H1 (cell line): ENCODE data around the gene LIN28B. TPM values are rescaled to one million over a fixed set of nuclear protein-coding genes. Genes with fewer than 3 reads are reported as not detected.

ENCODE experiments used
- CTCF ChIA-PET: fragments of 300-600 bp; sonication (Branson Sonifier 250); formaldehyde crosslinking; loops from one replicate; lab custom pipeline; 2021; ENCODE audit not compliant: partially characterized antibody; lab: Charles Lee
- POLR2A ChIA-PET: fragments of 300-600 bp; sonication (Branson Sonifier 250); formaldehyde crosslinking; loops from one replicate; lab custom pipeline; 2021; ENCODE audit warnings: inconsistent platforms; ENCODE audit not compliant: partially characterized antibody; lab: Charles Lee
- DNase-seq, 2 experiments: peaks; one replicate each; pipeline versions ENCODE4 v3.0.0 to v3.0.0-alpha.2; 2010 to 2022; ENCODE audit warnings: low spot score in 2 of 2, low read depth in 1 of 2, mixed read lengths in 1 of 2
- FAIRE-seq: peaks from 2 replicates; lab custom pipeline; 2011; peaks lifted over from hg19 to GRCh38; lab: Jason Lieb, UNC
- H2AFZ ChIP-seq: 2 replicates; pipeline ENCODE4 v1.8.1; 2012; ENCODE audit warnings: low read length, inconsistent platforms
- H2AK5ac ChIP-seq: 2 replicates; pipeline ENCODE4 v1.6.1; 2013; ENCODE audit warnings: low read depth, low read length
- H2BK120ac ChIP-seq: replicated peaks from 2 replicates; pipeline ENCODE3; 2013; ENCODE audit warnings: low read depth, low read length, inconsistent platforms
- H2BK12ac ChIP-seq: 2 replicates; pipeline ENCODE4 v1.6.1; 2013; ENCODE audit warnings: low read depth, low read length
- H2BK15ac ChIP-seq: 2 replicates; pipeline ENCODE4 v1.6.1; 2013; ENCODE audit warnings: low read length
- H2BK20ac ChIP-seq: 2 replicates; pipeline ENCODE4 v1.6.1; 2013; ENCODE audit warnings: low read length
- H2BK5ac ChIP-seq: 2 replicates; pipeline ENCODE4 v1.6.1; 2013; ENCODE audit warnings: low read depth, low read length
- H3K14ac ChIP-seq: 2 replicates; pipeline ENCODE4 v1.6.1; 2013; ENCODE audit warnings: inconsistent platforms; ENCODE audit not compliant: insufficient read length
- H3K18ac ChIP-seq: 2 replicates; pipeline ENCODE4 v1.6.1; 2013; ENCODE audit warnings: low read length; ENCODE audit errors: extremely low read depth
- H3K23ac ChIP-seq: 2 replicates; pipeline ENCODE4 v1.6.1; 2013; ENCODE audit warnings: inconsistent platforms; ENCODE audit not compliant: insufficient read length
- H3K23me2 ChIP-seq: 2 replicates; pipeline ENCODE4 v1.6.1; 2013; ENCODE audit warnings: low read depth, low read length
- H3K27ac ChIP-seq: 2 replicates; pipeline ENCODE4 v1.6.1; 2011; ENCODE audit warnings: low read depth, low read length, inconsistent platforms
- H3K27me3 ChIP-seq, 4 experiments: replicated peaks in 1 of 4; 1 replicate in 1 of 4; 2 replicates in 3 of 4; pipeline versions ENCODE4 v1.6.1 to v1.8.1; 2011 to 2013; ENCODE audit warnings: low read length in 3 of 4, mild to moderate bottlenecking in 3 of 4, inconsistent platforms in 2 of 4, mixed read lengths in 2 of 4, moderate library complexity in 1 of 4; ENCODE audit not compliant: control insufficient read depth in 3 of 4, insufficient read depth in 3 of 4; ENCODE audit errors: extremely low read depth in 1 of 4
- H3K36me3 ChIP-seq, 4 experiments: 2 replicates each; pipeline versions ENCODE4 v1.6.1 to v1.8.1; 2011 to 2013; ENCODE audit warnings: mild to moderate bottlenecking in 4 of 4, low read length in 3 of 4, moderate library complexity in 2 of 4, control low read depth in 1 of 4, inconsistent platforms in 1 of 4; ENCODE audit not compliant: insufficient read depth in 4 of 4, control insufficient read depth in 2 of 4
- H3K4ac ChIP-seq: replicated peaks from 2 replicates; pipeline ENCODE3; 2013; ENCODE audit warnings: low read length, low read depth, mixed read lengths, inconsistent platforms; ENCODE audit not compliant: insufficient read length
- H3K4me1 ChIP-seq, 4 experiments: replicated peaks in 1 of 4; 1 replicate in 1 of 4; 2 replicates in 3 of 4; pipeline versions ENCODE4 v1.6.1 to v1.8.1; 2011 to 2013; ENCODE audit warnings: low read length in 3 of 4, inconsistent platforms in 2 of 4, mixed read lengths in 1 of 4; ENCODE audit not compliant: insufficient read depth in 4 of 4, control insufficient read depth in 3 of 4
- H3K4me2 ChIP-seq, 2 experiments: 2 replicates each; pipeline versions ENCODE4 v1.6.1 to v1.8.1; 2011 to 2013; ENCODE audit warnings: low read depth in 2 of 2, low read length in 2 of 2, control low read depth in 1 of 2, inconsistent platforms in 1 of 2, mild to moderate bottlenecking in 1 of 2; ENCODE audit not compliant: insufficient read depth in 1 of 2
- H3K4me3 ChIP-seq, 4 experiments: fragments of 200-600, 300-600 bp in 1 of 4; sonication (generic), shearing (Covaris generic), sonication (Bioruptor Twin) in 1 of 4; 2 replicates each; pipeline versions ENCODE4 v1.5.1 to v1.8.1; 2011 to 2016; ENCODE audit warnings: low read length in 4 of 4, low read depth in 3 of 4, control low read depth in 2 of 4, inconsistent platforms in 2 of 4, mild to moderate bottlenecking in 2 of 4, mixed read lengths in 1 of 4, moderate library complexity in 1 of 4; ENCODE audit not compliant: insufficient read depth in 2 of 4; ENCODE audit errors: extremely low read depth in 1 of 4
- H3K56ac ChIP-seq: replicated peaks from 2 replicates; pipeline ENCODE3; 2013; ENCODE audit warnings: low read depth, mild to moderate bottlenecking, mixed read lengths, low read length, inconsistent platforms; ENCODE audit not compliant: insufficient read length
- H3K79me1 ChIP-seq: 2 replicates; pipeline ENCODE4 v1.6.1; 2013; ENCODE audit warnings: low read depth, low read length, control low read depth
- H3K79me2 ChIP-seq, 2 experiments: 2 replicates each; pipeline versions ENCODE4 v1.6.1 to v1.8.1; 2012 to 2013; ENCODE audit warnings: low read length in 2 of 2, mild to moderate bottlenecking in 2 of 2, inconsistent platforms in 1 of 2; ENCODE audit not compliant: insufficient read depth in 2 of 2, control insufficient read depth in 1 of 2
- H3K9ac ChIP-seq, 4 experiments: replicated peaks in 1 of 4; 1 replicate in 1 of 4; 2 replicates in 3 of 4; pipeline versions ENCODE4 v1.6.1 to v1.8.1; 2011 to 2013; ENCODE audit warnings: low read depth in 3 of 4, low read length in 3 of 4, control low read depth in 2 of 4, mild to moderate bottlenecking in 2 of 4, moderate library complexity in 2 of 4, inconsistent platforms in 1 of 4; ENCODE audit errors: extremely low read depth in 1 of 4
- H3K9me3 ChIP-seq, 2 experiments: 2 replicates each; pipeline versions ENCODE4 v1.6.1 to v1.8.1; 2012 to 2013; ENCODE audit warnings: mild to moderate bottlenecking in 2 of 2, moderate library complexity in 2 of 2, control low read depth in 1 of 2, inconsistent platforms in 1 of 2, low read depth in 1 of 2, low read length in 1 of 2, mixed read lengths in 1 of 2; ENCODE audit not compliant: insufficient read depth in 2 of 2
- H4K20me1 ChIP-seq, 2 experiments: replicated peaks in 1 of 2; 2 replicates each; pipeline versions ENCODE3 to v1.8.1; 2011 to 2013; ENCODE audit warnings: inconsistent platforms in 2 of 2, low read length in 2 of 2, mild to moderate bottlenecking in 1 of 2; ENCODE audit not compliant: insufficient read depth in 2 of 2, control insufficient read depth in 1 of 2
- H4K5ac ChIP-seq: 2 replicates; pipeline ENCODE4 v1.6.1; 2013; ENCODE audit warnings: low read length, low read depth, mixed read lengths, inconsistent platforms; ENCODE audit not compliant: insufficient read length
- H4K8ac ChIP-seq: 2 replicates; pipeline ENCODE4 v1.8.0; 2013; ENCODE audit warnings: mild to moderate bottlenecking, moderate library complexity, low read length, inconsistent platforms; ENCODE audit not compliant: insufficient read depth; ENCODE audit errors: extremely low read depth
- H4K91ac ChIP-seq: replicated peaks from 2 replicates; pipeline ENCODE3; 2013; ENCODE audit warnings: low read length, mixed read lengths, inconsistent platforms; ENCODE audit not compliant: insufficient read length
- CHD1 ChIP-seq: IDR thresholded peaks from 2 replicates; pipeline ENCODE4 v1.6.1; 2012; ENCODE audit warnings: low read depth, low read length, improper control_type of control experiment
- EGR1 ChIP-seq: IDR thresholded peaks from 2 replicates; pipeline ENCODE4 v1.6.1; 2011; ENCODE audit warnings: low read depth, low read length, borderline replicate concordance
- FOSL1 ChIP-seq: IDR thresholded peaks from 2 replicates; pipeline ENCODE4 v1.6.1; 2011; ENCODE audit warnings: mild to moderate bottlenecking, low read depth, low read length, moderate library complexity; ENCODE audit not compliant: insufficient read depth
- POLR2A ChIP-seq, 2 experiments: IDR thresholded peaks; 1 replicate in 1 of 2; 2 replicates in 1 of 2; pipeline ENCODE4 v1.6.1; 2011; ENCODE audit warnings: low read depth in 2 of 2, low read length in 2 of 2, mild to moderate bottlenecking in 2 of 2; ENCODE audit errors: control extremely low read depth in 1 of 2
- POLR2AphosphoS5 ChIP-seq: IDR thresholded peaks from 2 replicates; pipeline ENCODE4 v1.6.1; 2011; ENCODE audit warnings: low read depth, low read length
- SIN3A ChIP-seq, 2 experiments: IDR thresholded peaks in 1 of 2; conservative IDR thresholded peaks in 1 of 2; 2 replicates each; pipeline ENCODE4 v1.6.1; 2011 to 2012; ENCODE audit warnings: low read length in 2 of 2, improper control_type of control experiment in 1 of 2, low read depth in 1 of 2, mild to moderate bottlenecking in 1 of 2
- SP1 ChIP-seq: IDR thresholded peaks from 2 replicates; pipeline ENCODE4 v1.6.1; 2011; ENCODE audit warnings: low read depth, low read length
- TAF7 ChIP-seq: optimal IDR thresholded peaks from 2 replicates; pipeline ENCODE3; 2011; ENCODE audit warnings: low read depth, mild to moderate bottlenecking, inconsistent platforms, low read length, moderate library complexity, borderline replicate concordance
- WGBS, 2 experiments: shearing (Covaris generic) in 1 of 2; methylation state at CpG; one replicate each; pipeline versions ENCODE4 v1.1.6 to v1.1.7; 2013 to 2015; ENCODE audit warnings: low lambda C conversion rate in 2 of 2, mixed read lengths in 2 of 2, inconsistent platforms in 1 of 2, low coverage in 1 of 2, missing lambda C conversion rate in 1 of 2; ENCODE audit not compliant: insufficient replicate concordance in 2 of 2, insufficient coverage in 1 of 2, insufficient read length in 1 of 2; ENCODE audit errors: extremely low coverage in 1 of 2, missing lambda C conversion rate in 1 of 2; 5-methylcytosine and 5-hydroxymethylcytosine counted together
- polyA plus RNA-seq, 7 experiments: library from polyadenylated mRNA; depleted of rRNA in 3 of 7; stranded (reverse) in 5 of 7; unstranded in 2 of 7; fragments of >200 nt in 5 of 7; fragments of 200-250 nt in 2 of 7; gene quantifications; 1 replicate in 5 of 7; 2 replicates in 1 of 7; 4 replicates in 1 of 7; pipeline versions ENCODE4 v1.2.1 to v1.2.3, GENCODE V29; 2011 to 2013; ENCODE audit warnings: missing spikeins in 2 of 7, mixed read lengths in 2 of 7
- total RNA-seq: library from RNA; stranded (reverse); fragmentation: NEBNext Ultra II Directional; extraction: Animal tissue kit (Norgen Biotek cat#: 25700); gene quantifications from 2 replicates; pipeline ENCODE4 v1.2.1, GENCODE V29; 2021
- TF ChIP-seq, protein P1 (sequence below): IDR thresholded peaks from 2 replicates; pipeline ENCODE4 v1.6.1; 2011; ENCODE audit warnings: low read depth, mild to moderate bottlenecking, low read length; ENCODE audit not compliant: insufficient read depth
- TF ChIP-seq, protein P2 (sequence below): IDR thresholded peaks from 2 replicates; pipeline ENCODE4 v1.6.1; 2012; ENCODE audit warnings: inconsistent platforms

Gene LIN28B
- total and polyA plus RNA-seq, 2 of the 8 experiments (the other 6 are each of a cell fraction or from before 2014, with no cell fraction given): 27.4 to 94.7 TPM

DNA sequence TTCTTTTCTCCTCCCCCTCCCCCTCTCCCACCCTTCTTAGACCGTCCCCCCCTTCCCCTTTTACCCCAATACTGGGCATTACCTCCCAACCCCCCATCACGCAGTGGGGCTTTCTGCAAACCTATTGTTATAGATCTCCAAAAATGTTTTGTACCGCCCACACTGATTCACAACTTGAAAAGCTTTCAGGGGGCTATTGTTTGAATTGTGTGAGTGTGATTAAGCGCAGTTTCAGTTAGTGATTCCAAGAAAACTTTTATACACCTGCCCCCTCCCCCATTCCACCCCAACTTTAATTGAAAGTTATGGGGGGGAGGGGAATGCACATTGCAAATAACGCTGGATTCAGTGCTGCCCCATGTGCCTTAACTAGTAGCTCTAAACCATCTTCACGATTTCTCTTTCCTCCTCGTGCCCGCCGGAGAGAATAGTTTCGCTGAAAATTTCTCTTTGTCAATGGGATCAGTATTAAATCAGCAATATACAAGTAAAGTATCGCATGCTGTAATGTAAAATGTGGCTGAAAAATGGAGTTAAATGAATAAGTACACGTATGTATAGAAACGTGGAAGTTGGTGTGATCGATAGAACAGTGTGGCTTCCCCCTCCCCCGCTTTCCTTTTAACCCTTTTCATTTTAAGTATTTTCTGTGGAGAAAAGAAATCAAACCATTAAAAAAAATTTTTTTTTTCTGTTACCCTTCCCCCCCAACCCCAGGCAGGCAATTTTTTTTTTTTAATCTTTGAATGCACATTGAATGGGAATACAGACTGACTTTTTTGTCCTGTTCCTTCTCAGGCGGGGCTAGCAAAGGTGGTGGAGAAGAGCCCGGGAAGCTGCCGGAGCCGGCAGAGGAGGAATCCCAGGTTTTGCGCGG lies 632 bp downstream of the LIN28B start:
- peaks cover 9% of the 10 kb centered on the region for H3K23me2 ChIP-seq
- H3K4ac ChIP-seq: no peak overlapping the region
- H2AK5ac ChIP-seq: peak overlapping the region; percentile 69; the same call in 1 of the 2 replicates
- no peaks in the 10 kb centered on the region for H3K9me3 ChIP-seq
- H4K8ac ChIP-seq: peak overlapping the region; percentile 97; the same call in 1 of the 2 replicates
- CTCF ChIA-PET: interaction anchor here (0.7 to 1.4 kb wide), 4 partner anchors 9 to 120 kb away, joined by 3 to 5 read pairs (median 4); no protein-coding TSS in a partner anchor
- peak overlapping the region; percentile 76 to 99 (median 92) for H3K9ac ChIP-seq
- H3K56ac ChIP-seq: peak overlapping the region; percentile 93
- H2BK15ac ChIP-seq: no peak overlapping the region
- H3K79me1 ChIP-seq: no peaks in the 10 kb centered on the region
- H3K4me2 ChIP-seq: peak overlapping the region; percentile 78 to 89
- no peak overlapping the region for H3K23ac ChIP-seq
- peak overlapping the region; percentile 100 for H4K5ac ChIP-seq
- FAIRE-seq (peak; percentile 99), DNase-seq (peak; percentile 72 to 79)
- POLR2A ChIA-PET: interaction anchor here (0.7 to 10.2 kb wide), 34 partner anchors 10 to 1735 kb away, joined by 3 to 251 read pairs (median 5); no protein-coding TSS in a partner anchor
- peak overlapping the region; percentile 99 for H3K14ac ChIP-seq
- H2BK5ac ChIP-seq: peak overlapping the region; percentile 99
- H2BK12ac ChIP-seq: peak overlapping the region; percentile 100; the same call in 1 of the 2 replicates
- peak overlapping the region; percentile 98 for H4K91ac ChIP-seq
- H3K18ac ChIP-seq: peak overlapping the region; percentile 98
- peaks cover under 1 to 4% (median 2%) of the 10 kb centered on the region in 4 experiments; a peak in 4 of 7 replicates for H3K4me1 ChIP-seq
- peak overlapping the region; percentile 51 to 92 (median 84) for H3K4me3 ChIP-seq
- no peaks in the 10 kb centered on the region for H3K27me3 ChIP-seq
- H2AFZ ChIP-seq: no peak overlapping the region
- peaks cover 3 to 50% of the 10 kb centered on the region in 2 experiments; a peak in 3 of 4 replicates for H3K79me2 ChIP-seq
- H3K36me3 ChIP-seq: peaks cover 0 to 32% (median 2%) of the 10 kb centered on the region in 4 experiments; a peak in 2 of 8 replicates
- H4K20me1 ChIP-seq: no peaks in the 10 kb centered on the region
- peak overlapping the region; percentile 98 for H2BK120ac ChIP-seq
- H3K27ac ChIP-seq: peak overlapping the region; percentile 98
- H2BK20ac ChIP-seq: 0 out of 2 replicates have a peak overlapping the region, but pooled peaks have one; percentile 92
- WGBS, 2 experiments: 2% methylated on average over 19 of the region's 21 CpGs; no CpG with 5 or more reads in 1 of the 2 experiments
- TF ChIP-seq FOSL1 (no peak), POLR2AphosphoS5 (peak; percentile 90), TAF7 (peak; percentile 78), SP1 (peak; percentile 95), CHD1 (peak; percentile 86), POLR2A (IDR thresholded peaks at IDR 0.05; ENCODE audit: control extremely low read depth in 1 of 2, low read depth in 2 of 2, low read length in 2 of 2) (peak; percentile 37 to 79; a peak in 2 of 3 replicates), EGR1 (peak; percentile 91), SIN3A (conservative IDR thresholded peaks at IDR 0.05 in 1 of 2, IDR thresholded peaks at IDR 0.05 in 1 of 2; ENCODE audit: low read depth in 1 of 2, low read length in 2 of 2) (0 out of 4 replicates have a peak, but pooled peaks of 1 of the 2 experiments have one; percentile 35)
- TF ChIP-seq, protein P1, sequence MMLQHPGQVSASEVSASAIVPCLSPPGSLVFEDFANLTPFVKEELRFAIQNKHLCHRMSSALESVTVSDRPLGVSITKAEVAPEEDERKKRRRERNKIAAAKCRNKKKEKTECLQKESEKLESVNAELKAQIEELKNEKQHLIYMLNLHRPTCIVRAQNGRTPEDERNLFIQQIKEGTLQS: no peak
- TF ChIP-seq, protein P2, sequence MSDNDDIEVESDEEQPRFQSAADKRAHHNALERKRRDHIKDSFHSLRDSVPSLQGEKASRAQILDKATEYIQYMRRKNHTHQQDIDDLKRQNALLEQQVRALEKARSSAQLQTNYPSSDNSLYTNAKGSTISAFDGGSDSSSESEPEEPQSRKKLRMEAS: peak; percentile 80
